Testis (tissue), 2 donors: ENCODE results near the gene PLCL1.

Experiments used
- CTCF ChIP-seq, 3 experiments: fragments of 450-650 bp in 2 of 3; fragments of 200-600 bp in 1 of 3; sonication (generic) in 1 of 3; IDR thresholded peaks; one replicate each; pipeline ENCODE4 v1.5.1; 2016 to 2019; ENCODE audit warnings: antibody characterized with exemption in 3 of 3, mild to moderate bottlenecking in 2 of 3, moderate library complexity in 1 of 3
- POLR2A ChIP-seq: fragments of 450-650 bp; IDR thresholded peaks from one replicate; pipeline ENCODE4 v1.6.1; 2017; ENCODE audit warnings: antibody characterized with exemption, mild to moderate bottlenecking, moderate library complexity

- TF ChIP-seq CTCF (IDR thresholded peaks at IDR 0.05) (no peak), POLR2A (no peak)
Measured at GRCh38 chr2:197993830-197994229, 189.4 kb downstream of the PLCL1 start.
